ENCODE measurements around the gene EIF3M. TPM values are rescaled to one million over a fixed set of nuclear protein-coding genes. Genes with fewer than 3 reads are reported as not detected.

EIF3M gene
- total and polyA plus RNA-seq, 2 experiments from 2014 or later, result 667 to 714 TPM

DNA sequence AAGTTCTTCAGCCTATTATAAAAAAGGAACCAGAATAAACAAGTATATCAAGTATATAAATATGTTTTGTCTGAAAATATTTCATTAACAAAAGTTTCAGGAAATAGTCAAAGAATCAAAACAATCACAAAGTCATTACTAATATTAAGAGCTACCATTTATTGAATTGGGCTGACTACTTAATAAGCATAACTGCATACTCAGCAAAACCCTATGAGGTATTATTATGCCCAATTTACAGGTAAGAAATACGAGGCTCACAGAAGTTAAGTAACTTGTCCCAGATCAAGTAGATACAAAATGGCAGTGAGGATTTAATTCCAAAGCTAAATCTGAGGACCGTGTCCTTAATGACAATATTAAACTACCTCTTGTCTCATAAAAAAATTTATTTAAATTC lies 52.2 kb downstream of the EIF3M start (continued):
- TF ChIP-seq ETS1 (IDR thresholded peaks at IDR 0.05) (no peak), POLR2AphosphoS5 (IDR thresholded peaks at IDR 0.05; ENCODE audit: low read depth) (no peak), EZH2 (IDR thresholded peaks at IDR 0.05; ENCODE audit: low read depth, unreplicated experiment) (no peak), JUNB (IDR thresholded peaks at IDR 0.05; ENCODE audit: unreplicated experiment) (no peak), STAT1 (IDR thresholded peaks at IDR 0.05; ENCODE audit: unreplicated experiment) (no peak), ZNF114 (CRISPR knock-in tag; IDR thresholded peaks at IDR 0.05) (no peak), CTCF (conservative IDR thresholded peaks at IDR 0.05; ENCODE audit: low read depth in 2 of 2) (no peak), NANOG (IDR thresholded peaks at IDR 0.05; ENCODE audit: borderline replicate concordance) (no peak), REST (IDR thresholded peaks at IDR 0.05; ENCODE audit: unreplicated experiment) (no peak), CREB1 (CRISPR knock-in tag; IDR thresholded peaks at IDR 0.05; ENCODE audit: low read depth) (no peak)

DNA sequence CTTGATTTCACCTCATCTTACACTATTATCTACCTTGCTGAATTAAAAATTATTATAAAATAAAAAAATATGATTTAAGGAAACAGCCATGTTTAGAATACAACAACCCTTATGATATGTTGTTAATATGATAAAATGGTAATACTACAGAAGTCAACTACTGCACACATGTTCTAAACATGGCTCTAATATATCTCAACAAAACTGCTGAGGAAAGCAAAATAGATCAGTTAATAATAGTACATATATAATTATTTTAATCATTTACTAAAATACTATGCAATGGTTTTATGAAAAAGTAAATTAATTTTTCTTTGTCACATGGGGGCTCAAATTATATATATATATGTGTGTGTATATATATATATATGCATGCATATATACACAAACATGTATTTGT lies 57.7 kb downstream of the EIF3M start:
- Mint-ChIP-seq H3K27ac (no peak overlapping the region), H3K4me1 (no peaks in the 10 kb centered on the region), H3K4me3 (no peak overlapping the region), H3K36me3 (ENCODE audit: low read depth) (no peaks in the 10 kb centered on the region), H3K9me3 (no peaks in the 10 kb centered on the region), H3K27me3 (ENCODE audit: insufficient read depth, low read depth, poor library complexity) (no peaks in the 10 kb centered on the region)
- ATAC-seq, result no peak
- no peak for TF ChIP-seq ETS1 (IDR thresholded peaks at IDR 0.05)
- H3F3A ChIP-seq (replicated peaks; ENCODE audit: low read depth), result no peaks in the 10 kb centered on the region
- no peaks in the 10 kb centered on the region for H3K79me2 ChIP-seq (replicated peaks; ENCODE audit: insufficient read depth)
- H3K36me3 ChIP-seq (ENCODE audit: insufficient read depth), result no peaks in the 10 kb centered on the region
- H2AFZ ChIP-seq, result no peak overlapping the region
- no peak for DNase-seq (ENCODE audit: low spot score)
- H3K27me3 ChIP-seq (ENCODE audit: insufficient read depth), result no peaks in the 10 kb centered on the region
- H3K4me1 ChIP-seq (ENCODE audit: insufficient read depth), result no peaks in the 10 kb centered on the region
- H3K4me3 ChIP-seq, result no peak overlapping the region
- H3K9me2 ChIP-seq (ENCODE audit: insufficient read depth), result no peaks in the 10 kb centered on the region
- no peaks in the 10 kb centered on the region for H4K20me1 ChIP-seq (replicated peaks; ENCODE audit: insufficient read depth)
- H3K27ac ChIP-seq (ENCODE audit: low read depth), result no peak overlapping the region
- no peak overlapping the region for H3K4me2 ChIP-seq
